Adrenal gland (tissue), 12 donors: ENCODE results near the gene MAN1A2. TPM values are rescaled to one million over a fixed set of nuclear protein-coding genes. Genes with fewer than 3 reads are reported as not detected.
"Not testable (repeated sequence)": the region's sequence is repeated elsewhere in the genome, so short reads cannot be mapped to it uniquely, and the experiment has no call there.

Experiments used
- DNase-seq, 7 donors: peaks; one replicate each; pipeline ENCODE4 v3.0.0-alpha.2; 2019 to 2020
- H3K27ac ChIP-seq, 5 donors: fragments of 200-600 bp; sonication (generic) in 4 of 5; 1 replicate in 3 of 5; 2 replicates in 2 of 5; pipeline versions ENCODE4 v1.5.1 to v1.8.0; 2016 to 2020; ENCODE audit warnings: mild to moderate bottlenecking in 1 of 5
- H3K27me3 ChIP-seq: fragments of 200-600 bp; 2 replicates; pipeline ENCODE4 v1.8.0; 2021
- H3K36me3 ChIP-seq, 2 donors: fragments of 200-600 bp; replicated peaks in 1 of 2; 1 replicate in 1 of 2; 2 replicates in 1 of 2; pipeline versions ENCODE4 v1.5.1 to v1.8.0; 2018 to 2022
- H3K4me1 ChIP-seq, 2 donors: fragments of 200-600 bp; replicated peaks in 1 of 2; 1 replicate in 1 of 2; 2 replicates in 1 of 2; pipeline versions ENCODE4 v1.5.1 to v1.8.0; 2018 to 2021
- H3K4me3 ChIP-seq, 4 donors: fragments of 200-600 bp; sonication (generic) in 3 of 4; one replicate each; pipeline ENCODE4 v1.5.1; 2016 to 2018
- H3K9me3 ChIP-seq, 3 donors: fragments of 200-600 bp; sonication (generic) in 1 of 3; replicated peaks in 1 of 3; 1 replicate in 2 of 3; 2 replicates in 1 of 3; pipeline versions ENCODE4 v1.5.1 to v1.8.0; 2016 to 2021
- CTCF ChIP-seq, 6 experiments: fragments of 450-650 bp in 4 of 6; fragments of 200-600 bp in 2 of 6; sonication (generic) in 1 of 6; IDR thresholded peaks; 1 replicate in 5 of 6; 2 replicates in 1 of 6; pipeline versions ENCODE4 v1.5.1 to v1.8.0; 2016 to 2021; ENCODE audit warnings: antibody characterized with exemption in 6 of 6, mild to moderate bottlenecking in 2 of 6, moderate library complexity in 1 of 6
- POLR2A ChIP-seq, 2 donors: fragments of 450-650 bp; IDR thresholded peaks; one replicate each; pipeline ENCODE4 v1.6.1; 2017; ENCODE audit warnings: antibody characterized with exemption in 2 of 2, mild to moderate bottlenecking in 2 of 2, moderate library complexity in 1 of 2
- WGBS, 4 donors: extraction: QIAGEN DNeasy Blood & Tissue Kit in 2 of 4; methylation state at CpG; one replicate each; pipeline versions ENCODE4 v1.1.5 to v1.1.7; 2013 to 2017; 5-methylcytosine and 5-hydroxymethylcytosine counted together
- intact Hi-C, 2 donors: fragments of 100-400 bp; cut with DNase I; formaldehyde crosslinking; loops; one replicate each; pipeline versions ENCODE4 v1.14.1 to v1.15.0; 2022 to 2023
- polyA plus RNA-seq, 3 donors: library from polyadenylated mRNA; stranded (reverse); fragments of 200-250 nt in 2 of 3; fragments of 350-450 nt in 1 of 3; fragmentation: Illumina TruSeq in 1 of 3; extraction: RNeasy Lipid Tissue Mini Kit (QIAGEN cat#74804) in 1 of 3; gene quantifications; one replicate each; pipeline ENCODE4 v1.2.3, GENCODE V29; 2013 to 2014
- total RNA-seq, 9 donors: library from RNA; depleted of rRNA in 4 of 9; stranded (reverse); fragments of >200 nt in 4 of 9; fragments of 120-200 nt in 1 of 9; fragmentation: NEBNext Ultra II Directional in 1 of 9; extraction: Animal tissue kit (Norgen Biotek cat#: 25700) in 1 of 9; gene quantifications; one replicate each; pipeline versions ENCODE4 v1.1.0 to v1.2.4, GENCODE V29; 2013 to 2023
- donor health status: healthy with polysubstance abuse.
- donor health status: Bipolar disorder and iron deficiency.
- donor health status: DM: yes; HTN: yes; CAD: no.
- donor health status: DM: no; HTN: no; CAD: no.
- donor health status: DM: no; HTN: no; CAD: no.
- donor health status: DM: yes; HTN: yes; CAD: no.

MAN1A2 gene
- total and polyA plus RNA-seq, 12 donors = 4.4 to 45.2 (median 34.1) TPM

GRCh38 chr1:117342397-117342796 lies 24.9 kb upstream of the MAN1A2 start:
- Histone ChIP-seq H3K9me3 (no peaks in the 10 kb centered on the region), H3K4me3 (no peak overlapping the region), H3K4me1 (no peaks in the 10 kb centered on the region), H3K27ac (no peak overlapping the region), H3K27me3 (no peaks in the 10 kb centered on the region), H3K36me3 (no peaks in the 10 kb centered on the region)
- 81 to 86% (median 84%) methylated on average over 2 of the region's 2 CpGs for WGBS, 4 donors
- no peak for TF ChIP-seq CTCF (IDR thresholded peaks at IDR 0.05)
- no peak for TF ChIP-seq POLR2A (IDR thresholded peaks at IDR 0.05)
- intact Hi-C loops = no loop called here
- DNase-seq = no peak

DNA sequence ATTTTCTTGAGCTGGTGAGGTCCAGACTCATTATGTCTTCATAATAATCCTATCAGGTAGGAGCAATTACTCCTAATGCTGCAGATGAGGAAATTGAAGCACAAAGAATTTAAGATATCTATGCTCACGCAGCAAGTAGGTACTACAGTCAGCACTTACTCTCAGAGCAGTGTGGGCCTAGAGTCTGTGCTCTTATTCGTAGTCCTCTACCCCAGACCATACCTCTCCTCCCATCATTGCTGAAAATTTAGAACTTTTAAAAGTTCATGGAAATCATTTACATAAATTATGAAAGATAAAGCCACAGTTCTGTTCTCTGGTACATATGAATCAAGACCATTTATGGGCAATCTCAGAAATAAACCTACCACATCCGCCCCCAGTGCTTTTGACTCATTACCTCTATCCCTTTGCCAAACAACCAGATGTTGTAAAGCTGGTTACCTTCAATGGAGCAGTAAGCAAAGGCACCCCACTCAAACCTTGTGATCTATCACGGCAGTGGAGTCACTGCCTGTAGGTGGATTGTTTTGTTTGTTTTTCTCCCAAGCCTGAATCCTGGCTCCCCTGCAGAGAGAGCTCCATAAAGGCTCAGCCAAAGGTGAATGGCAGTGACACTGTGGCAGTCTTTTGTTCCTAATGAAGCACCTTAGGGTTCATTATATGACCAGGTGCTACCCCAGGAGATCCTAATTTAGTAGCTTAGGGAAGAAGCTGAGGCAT lies 20.9 kb upstream of the MAN1A2 start:
- WGBS, 4 donors = 77 to 90% (median 85%) methylated on average over 4 of the region's 4 CpGs
- no peak overlapping the region for H3K27ac ChIP-seq
- no peaks in the 10 kb centered on the region for H3K4me1 ChIP-seq
- no peaks in the 10 kb centered on the region for H3K9me3 ChIP-seq
- intact Hi-C loops = no loop called here
- no peaks in the 10 kb centered on the region for H3K27me3 ChIP-seq
- no peak for DNase-seq
- H3K4me3 ChIP-seq = no peak overlapping the region
- no peak for TF ChIP-seq CTCF (IDR thresholded peaks at IDR 0.05)
- TF ChIP-seq POLR2A (IDR thresholded peaks at IDR 0.05) = no peak
- H3K36me3 ChIP-seq = no peaks in the 10 kb centered on the region

DNA sequence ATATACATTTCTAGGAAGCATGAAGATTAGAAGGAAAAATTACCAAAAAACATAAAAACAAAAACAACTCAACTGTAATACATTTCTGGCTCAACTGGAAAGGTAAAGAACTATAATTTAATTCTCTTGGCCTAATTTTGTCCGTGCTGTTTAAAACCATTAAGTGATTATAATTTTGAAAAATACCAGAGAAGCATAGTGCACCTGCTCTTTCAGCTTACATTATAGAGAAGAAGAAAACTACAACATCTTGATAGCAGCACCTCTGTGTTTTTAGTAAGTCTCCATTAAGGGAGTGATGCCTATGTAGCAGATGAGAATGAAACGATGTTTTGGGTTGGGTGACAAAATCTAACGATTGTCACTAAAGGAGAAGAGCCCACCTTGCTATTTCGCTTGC lies 19.3 kb upstream of the MAN1A2 start:
- Histone ChIP-seq H3K4me1 (no peaks in the 10 kb centered on the region), H3K27ac (no peak overlapping the region), H3K9me3 (no peaks in the 10 kb centered on the region), H3K36me3 (no peaks in the 10 kb centered on the region), H3K4me3 (no peak overlapping the region), H3K27me3 (no peaks in the 10 kb centered on the region)
- TF ChIP-seq CTCF (IDR thresholded peaks at IDR 0.05) (no peak), POLR2A (IDR thresholded peaks at IDR 0.05) (no peak)
- 85 to 87% (median 86%) methylated on average over 4 of the region's 4 CpGs for WGBS, 4 donors
- intact Hi-C loops = no loop called here
- no peak for DNase-seq

GRCh38 chr1:117352695-117353094 lies 14.6 kb upstream of the MAN1A2 start:
- H3K4me3 ChIP-seq, H3K27ac ChIP-seq, H3K27me3 ChIP-seq, H3K9me3 ChIP-seq, H3K4me1 ChIP-seq, intact Hi-C loops, DNase-seq, H3K36me3 ChIP-seq: not testable (repeated sequence)
- WGBS, 4 donors = 94 to 100% (median 98%) methylated on average over 1 to 2 of the region's 3 CpGs

DNA sequence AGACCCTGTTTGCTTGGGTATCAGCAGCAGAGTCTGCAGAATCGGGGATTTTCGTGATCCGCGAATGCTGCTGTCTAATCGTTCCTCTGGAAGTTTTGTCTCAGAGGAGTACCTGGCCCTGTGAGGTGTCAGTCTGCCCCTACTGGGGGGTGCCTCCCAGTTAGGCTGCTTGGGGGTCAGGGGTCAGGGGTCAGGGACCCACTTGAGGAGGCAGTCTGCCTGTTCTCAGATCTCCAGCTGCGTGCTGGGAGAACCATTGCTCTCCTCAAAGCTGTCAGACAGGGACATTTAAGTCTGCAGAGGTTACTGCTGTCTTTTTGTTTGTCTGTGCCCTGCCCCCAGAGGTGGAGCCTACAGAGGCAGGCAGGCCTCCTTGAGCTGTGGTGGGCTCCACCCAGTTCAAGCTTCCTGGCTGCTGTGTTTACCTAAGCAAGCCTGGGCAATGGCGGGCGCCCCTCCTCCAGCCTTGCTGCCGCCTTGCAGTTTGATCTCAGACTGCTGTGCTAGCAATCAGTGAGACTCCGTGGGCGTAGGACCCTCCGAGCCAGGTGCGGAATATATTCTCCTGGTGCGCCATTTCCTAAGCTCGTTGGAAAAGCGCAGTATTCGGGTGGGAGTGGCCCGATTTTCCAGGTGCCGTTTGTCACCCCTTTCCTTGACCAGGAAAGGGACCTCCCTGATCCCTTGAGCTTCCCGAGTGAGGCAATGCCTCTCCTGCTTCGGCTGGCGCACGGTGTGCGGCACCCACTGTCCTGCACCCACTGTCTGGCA lies 9.2 kb upstream of the MAN1A2 start:
- H3K4me1 ChIP-seq, intact Hi-C loops, DNase-seq, H3K27ac ChIP-seq, H3K36me3 ChIP-seq, H3K9me3 ChIP-seq, H3K27me3 ChIP-seq, H3K4me3 ChIP-seq: not testable (repeated sequence)
- WGBS, 4 donors = 85 to 89% (median 86%) methylated on average over 17 to 24 of the region's 24 CpGs

DNA sequence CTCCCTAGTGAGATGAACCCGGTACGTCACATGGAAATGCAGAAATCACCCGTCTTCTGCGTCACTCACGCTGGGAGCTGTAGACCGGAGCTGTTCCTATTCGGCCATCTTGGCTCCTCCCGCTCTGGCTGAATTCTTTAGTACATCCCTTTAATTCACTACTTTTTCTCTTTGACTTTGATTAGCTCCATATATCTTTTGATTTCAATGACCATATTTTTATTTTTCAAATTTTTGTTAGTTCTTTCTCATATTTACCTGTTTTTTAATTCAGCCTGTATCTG lies 8.7 kb upstream of the MAN1A2 start:
- H3K4me1 ChIP-seq, H3K4me3 ChIP-seq, H3K36me3 ChIP-seq, DNase-seq, H3K27ac ChIP-seq, intact Hi-C loops, H3K27me3 ChIP-seq, H3K9me3 ChIP-seq: not testable (repeated sequence)
- 81 to 94% (median 88%) methylated on average over 5 to 8 of the region's 8 CpGs for WGBS, 4 donors
